ENCODE results near the gene SCPEP1. TPM values are rescaled to one million over a fixed set of nuclear protein-coding genes. Genes with fewer than 3 reads are reported as not detected.

SCPEP1 gene
- total RNA-seq, 2 donors from 2014 or later = 103 to 182 TPM

DNA sequence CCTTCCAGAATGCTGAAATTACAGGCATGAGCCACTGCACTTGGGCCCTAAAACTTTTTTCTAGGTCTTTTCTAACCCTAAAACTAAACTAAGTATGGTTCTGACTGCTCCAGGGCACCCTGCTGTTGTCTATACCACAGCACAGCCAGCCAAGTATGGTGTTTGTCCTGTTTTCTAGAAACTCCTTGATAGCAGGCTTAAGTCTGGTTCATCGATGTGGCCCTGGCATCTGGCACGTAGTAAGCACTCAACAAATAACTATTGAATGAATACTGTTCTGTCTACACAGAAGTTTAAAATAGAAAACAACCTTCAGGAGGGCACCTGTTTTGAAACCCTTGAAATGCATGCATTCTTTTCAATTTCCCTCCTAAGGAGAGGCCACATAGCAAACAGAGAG is 62.6 kb downstream of the SCPEP1 start:
- no peak for DNase-seq (ENCODE audit: low spot score)
- no peaks in the 10 kb centered on the region for H3K27me3 ChIP-seq (replicated peaks; ENCODE audit: insufficient read depth)
- intact Hi-C loops (cut with DNase I) = no loop called here
- H3K4me3 ChIP-seq = no peak overlapping the region
- TF ChIP-seq POLR2AphosphoS5 (IDR thresholded peaks at IDR 0.05) (no peak), CTCF (IDR thresholded peaks at IDR 0.05) (no peak), POLR2A (IDR thresholded peaks at IDR 0.05) (no peak)
- H3K36me3 ChIP-seq = no peaks in the 10 kb centered on the region
- H3K4me1 ChIP-seq (replicated peaks) = no peaks in the 10 kb centered on the region
- no peak overlapping the region for H3K27ac ChIP-seq
- WGBS = 79% methylated on average over 2 of the region's 2 CpGs
- no peaks in the 10 kb centered on the region for H3K9me3 ChIP-seq

GRCh38 chr17:57043276-57043675 is 65.3 kb downstream of the SCPEP1 start:
- no peaks in the 10 kb centered on the region for H3K27me3 ChIP-seq (replicated peaks; ENCODE audit: insufficient read depth)
- H3K27ac ChIP-seq = no peak overlapping the region
- intact Hi-C loops (cut with DNase I) = no loop called here
- TF ChIP-seq POLR2AphosphoS5 (IDR thresholded peaks at IDR 0.05) = no peak
- no peak for TF ChIP-seq POLR2A (IDR thresholded peaks at IDR 0.05)
- TF ChIP-seq CTCF (IDR thresholded peaks at IDR 0.05) = no peak
- no peaks in the 10 kb centered on the region for H3K4me1 ChIP-seq (replicated peaks)
- WGBS = 90% methylated on average over 4 of the region's 4 CpGs
- no peak for DNase-seq (ENCODE audit: low spot score)
- no peaks in the 10 kb centered on the region for H3K9me3 ChIP-seq
- H3K4me3 ChIP-seq = no peak overlapping the region
- H3K36me3 ChIP-seq = no peaks in the 10 kb centered on the region

DNA sequence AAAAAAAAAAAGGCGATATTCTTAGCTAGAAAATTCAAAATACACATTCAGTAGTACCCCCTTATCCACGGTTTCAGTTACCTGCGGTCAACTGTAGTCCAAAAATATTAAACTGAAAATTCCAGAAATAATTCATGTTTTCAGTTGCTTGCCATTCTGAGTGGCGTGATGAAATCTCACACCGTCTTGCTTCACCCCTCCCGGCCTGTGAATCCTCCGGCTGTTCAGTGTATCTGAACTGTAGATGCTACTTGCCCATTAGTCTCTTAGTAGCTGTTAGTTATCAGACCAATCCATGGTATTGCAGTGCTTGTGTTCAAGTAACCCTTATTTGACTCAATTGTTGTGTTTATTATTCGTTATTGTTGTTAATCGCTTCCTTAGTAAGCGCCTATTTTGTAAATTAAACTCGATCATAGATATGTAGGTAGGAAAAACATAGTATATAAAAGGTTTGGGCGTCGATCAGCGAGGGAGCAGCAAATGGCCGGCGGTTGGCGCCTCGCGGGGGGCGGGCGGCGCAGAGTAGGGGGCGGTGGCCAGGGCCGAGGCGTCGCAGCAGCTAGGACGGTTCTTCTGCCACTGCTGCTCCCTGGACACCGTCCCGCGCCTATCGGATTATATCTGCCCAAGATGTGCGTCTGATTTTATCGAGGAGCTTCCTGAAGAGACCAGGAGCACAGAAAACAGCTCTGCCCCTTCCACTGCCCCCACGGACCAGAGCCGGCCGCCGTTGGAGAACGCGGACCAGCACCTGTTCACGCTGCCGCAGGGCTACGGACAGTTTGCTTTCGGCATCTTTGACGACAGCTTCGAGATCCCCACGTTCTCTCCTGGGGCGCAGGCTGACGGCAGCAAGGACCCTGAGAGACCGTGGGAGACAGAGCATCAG is 67.3 kb downstream of the SCPEP1 start:
- WGBS = 52% methylated on average over 49 of the region's 49 CpGs
- Histone ChIP-seq H3K27ac (no peak overlapping the region), H3K27me3 (replicated peaks; ENCODE audit: insufficient read depth) (no peaks in the 10 kb centered on the region), H3K36me3 (no peaks in the 10 kb centered on the region), H3K9me3 (no peaks in the 10 kb centered on the region), H3K4me1 (replicated peaks) (no peaks in the 10 kb centered on the region), H3K4me3 (peak overlapping the region in 1 of 2 donors; percentile 4)
- TF ChIP-seq CTCF (IDR thresholded peaks at IDR 0.05) (no peak), POLR2A (IDR thresholded peaks at IDR 0.05) (no peak), POLR2AphosphoS5 (IDR thresholded peaks at IDR 0.05) (no peak)
- intact Hi-C loops (cut with DNase I) = no loop called here
- DNase-seq (ENCODE audit: low spot score) = no peak

DNA sequence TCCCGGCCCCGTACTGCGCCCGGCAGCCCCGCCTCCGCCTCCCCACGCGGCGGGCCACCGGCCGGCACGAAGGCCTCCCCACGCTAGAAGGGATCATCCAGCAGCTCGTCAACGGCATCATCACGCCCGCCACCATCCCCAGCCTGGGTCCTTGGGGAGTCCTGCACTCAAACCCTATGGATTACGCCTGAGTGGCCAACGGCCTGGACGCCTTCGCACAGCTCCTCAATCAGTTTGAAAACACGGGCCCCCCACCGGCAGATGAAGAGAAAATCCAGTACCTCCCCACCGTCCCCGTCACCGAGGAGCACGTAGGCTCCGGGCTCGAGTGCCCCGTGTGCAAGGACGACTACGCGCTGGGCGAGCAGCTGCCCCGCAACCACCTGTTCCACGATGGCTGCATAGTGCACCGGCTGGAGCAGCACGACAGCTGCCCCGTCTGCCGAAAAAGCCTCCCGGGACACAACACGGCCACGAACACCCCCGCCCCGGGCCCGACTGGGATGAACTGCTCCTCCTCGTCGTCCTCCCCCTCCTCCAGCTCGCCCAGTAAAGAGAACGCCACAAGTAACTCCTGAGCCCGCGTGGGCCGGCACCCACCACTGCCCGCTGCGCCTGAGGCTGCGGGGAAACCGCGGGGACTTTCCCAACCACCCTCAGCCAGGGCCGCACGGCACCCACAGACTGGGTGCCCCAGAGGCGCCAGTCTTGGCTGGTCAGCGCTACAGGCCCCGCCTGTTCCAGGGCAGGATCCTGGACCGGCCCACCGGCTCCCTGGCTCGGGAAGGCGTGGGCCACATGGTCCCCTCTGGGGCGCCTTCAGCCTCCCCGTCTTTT is 68.2 kb downstream of the SCPEP1 start:
- H3K4me3 ChIP-seq = peak overlapping the region in 1 of 2 donors; percentile 4
- H3K4me1 ChIP-seq (replicated peaks) = no peaks in the 10 kb centered on the region
- WGBS = 56% methylated on average over 69 of the region's 69 CpGs
- TF ChIP-seq POLR2A (IDR thresholded peaks at IDR 0.05) = no peak
- no peaks in the 10 kb centered on the region for H3K27me3 ChIP-seq (replicated peaks; ENCODE audit: insufficient read depth)
- no peaks in the 10 kb centered on the region for H3K36me3 ChIP-seq
- no peaks in the 10 kb centered on the region for H3K9me3 ChIP-seq
- DNase-seq (ENCODE audit: low spot score) = no peak
- intact Hi-C loops (cut with DNase I) = no loop called here
- no peak overlapping the region for H3K27ac ChIP-seq

DNA sequence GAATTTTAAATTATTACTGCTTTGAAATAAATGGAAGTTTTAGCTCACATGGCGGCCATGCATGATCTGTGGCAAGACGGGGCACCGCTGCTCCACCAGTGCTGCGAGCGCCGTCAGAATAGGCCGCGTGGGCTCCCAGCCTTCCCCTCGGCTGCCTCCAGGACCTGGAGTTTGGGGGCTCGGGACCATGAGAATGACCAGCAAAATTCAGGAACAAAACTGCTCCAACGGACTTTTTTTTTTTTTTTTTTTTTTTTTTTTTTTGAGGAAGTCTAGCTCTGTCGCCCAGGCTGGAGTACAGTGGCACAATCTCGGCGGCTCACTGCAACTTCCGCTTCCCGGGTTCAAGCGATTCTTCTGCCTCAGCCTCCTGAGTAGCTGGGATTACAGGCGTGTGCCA is 68.8 kb downstream of the SCPEP1 start:
- H3K4me1 ChIP-seq (replicated peaks) = no peaks in the 10 kb centered on the region
- no peaks in the 10 kb centered on the region for H3K9me3 ChIP-seq
- 88% methylated on average over 18 of the region's 18 CpGs for WGBS
- no peaks in the 10 kb centered on the region for H3K27me3 ChIP-seq (replicated peaks; ENCODE audit: insufficient read depth)
- no peaks in the 10 kb centered on the region for H3K36me3 ChIP-seq
- DNase-seq (ENCODE audit: low spot score) = no peak
- no peak for TF ChIP-seq POLR2A (IDR thresholded peaks at IDR 0.05)
- TF ChIP-seq CTCF (IDR thresholded peaks at IDR 0.05) = no peak
- no peak for TF ChIP-seq POLR2AphosphoS5 (IDR thresholded peaks at IDR 0.05)
- H3K4me3 ChIP-seq = no peak overlapping the region
- H3K27ac ChIP-seq = no peak overlapping the region
- intact Hi-C loops (cut with DNase I) = no loop called here

Measured in prostate gland (tissue), 2 donors.